Mesenchymal stem cell (in vitro differentiated cells and primary cell): Measurements from ENCODE around the gene SSNA1.

Experiments
- DNase-seq: peaks from one replicate; pipeline ENCODE4 v3.0.0-alpha.2; 2013
- H2AFZ ChIP-seq: one replicate; pipeline ENCODE4 v1.6.1; 2013; ENCODE audit warnings: low read depth, mild to moderate bottlenecking, control low read depth, inconsistent platforms, low read length, moderate library complexity
- H2AK5ac ChIP-seq: 2 replicates; pipeline ENCODE4 v1.6.1; 2013; ENCODE audit warnings: low read length, moderate library complexity, mild to moderate bottlenecking, inconsistent platforms; ENCODE audit not compliant: severe bottlenecking
- H2BK120ac ChIP-seq: one replicate; pipeline ENCODE4 v1.6.1; 2013; ENCODE audit warnings: low read depth, mild to moderate bottlenecking, inconsistent platforms, low read length, moderate library complexity
- H2BK12ac ChIP-seq, 2 experiments: one replicate each; pipeline ENCODE4 v1.6.1; 2013; ENCODE audit warnings: inconsistent platforms in 2 of 2, low read length in 2 of 2, mild to moderate bottlenecking in 2 of 2, moderate library complexity in 2 of 2, control low read depth in 1 of 2
- H2BK15ac ChIP-seq: one replicate; pipeline ENCODE4 v1.6.1; 2013; ENCODE audit warnings: mild to moderate bottlenecking, low read depth, inconsistent platforms; ENCODE audit not compliant: poor library complexity, severe bottlenecking
- H2BK5ac ChIP-seq: 2 replicates; pipeline ENCODE4 v1.6.1; 2013; ENCODE audit warnings: low read depth, mild to moderate bottlenecking, low read length, control low read depth, inconsistent platforms; ENCODE audit not compliant: poor library complexity, severe bottlenecking
- H3K14ac ChIP-seq, 2 experiments: one replicate each; pipeline ENCODE4 v1.6.1; 2013; ENCODE audit warnings: inconsistent platforms in 2 of 2, low read length in 2 of 2, control low read depth in 1 of 2, mild to moderate bottlenecking in 1 of 2, moderate library complexity in 1 of 2
- H3K18ac ChIP-seq, 2 experiments: one replicate each; pipeline ENCODE4 v1.6.1; 2013; ENCODE audit warnings: inconsistent platforms in 2 of 2, low read length in 2 of 2, control low read depth in 1 of 2, low read depth in 1 of 2, mild to moderate bottlenecking in 1 of 2
- H3K23ac ChIP-seq, 2 experiments: one replicate each; pipeline ENCODE4 v1.6.1; 2013; ENCODE audit warnings: inconsistent platforms in 2 of 2, low read length in 2 of 2, mild to moderate bottlenecking in 2 of 2, moderate library complexity in 2 of 2, control low read depth in 1 of 2
- H3K27ac ChIP-seq: 2 replicates; pipeline ENCODE4 v1.5.1; 2013; ENCODE audit warnings: mild to moderate bottlenecking, moderate library complexity, low read length, control low read depth, inconsistent platforms; ENCODE audit not compliant: poor library complexity, severe bottlenecking
- H3K27me3 ChIP-seq, 2 experiments: 2 replicates each; pipeline versions ENCODE4 v1.6.1 to v1.7.0; 2013; ENCODE audit warnings: low read length in 2 of 2, mild to moderate bottlenecking in 2 of 2, moderate library complexity in 2 of 2, control low read depth in 1 of 2, inconsistent platforms in 1 of 2; ENCODE audit not compliant: control insufficient read depth in 1 of 2, insufficient read depth in 1 of 2
- H3K36me3 ChIP-seq, 2 experiments: 2 replicates each; pipeline versions ENCODE4 v1.6.1 to v1.7.0; 2013; ENCODE audit warnings: low read length in 2 of 2, control low read depth in 1 of 2, inconsistent platforms in 1 of 2, low read depth in 1 of 2, mild to moderate bottlenecking in 1 of 2; ENCODE audit not compliant: insufficient read depth in 2 of 2, control insufficient read depth in 1 of 2
- H3K4ac ChIP-seq, 2 experiments: one replicate each; pipeline ENCODE4 v1.6.1; 2013; ENCODE audit warnings: inconsistent platforms in 2 of 2, low read length in 2 of 2, mild to moderate bottlenecking in 2 of 2, moderate library complexity in 2 of 2, control low read depth in 1 of 2, low read depth in 1 of 2
- H3K4me1 ChIP-seq: 2 replicates; pipeline ENCODE4 v1.6.1; 2013; ENCODE audit warnings: low read depth, low read length, control low read depth; ENCODE audit not compliant: control insufficient read depth, insufficient read depth
- H3K4me2 ChIP-seq: 2 replicates; pipeline ENCODE4 v1.6.1; 2013; ENCODE audit warnings: low read length, mild to moderate bottlenecking, inconsistent platforms; ENCODE audit not compliant: poor library complexity, severe bottlenecking
- H3K4me3 ChIP-seq, 2 experiments: 2 replicates each; pipeline versions ENCODE4 v1.5.1 to v1.7.0; 2013; ENCODE audit warnings: low read length in 2 of 2, mild to moderate bottlenecking in 2 of 2, control low read depth in 1 of 2, low read depth in 1 of 2; ENCODE audit not compliant: insufficient read depth in 1 of 2
- H3K79me1 ChIP-seq: replicated peaks from 2 replicates; pipeline ENCODE4 v1.6.1; 2013; ENCODE audit warnings: mild to moderate bottlenecking, control low read depth, low read length, inconsistent platforms; ENCODE audit not compliant: poor library complexity, severe bottlenecking
- H3K9ac ChIP-seq: 2 replicates; pipeline ENCODE4 v1.7.0; 2013; ENCODE audit warnings: mild to moderate bottlenecking, low read length, moderate library complexity
- H3K9me3 ChIP-seq: 2 replicates; pipeline ENCODE4 v1.7.0; 2013; ENCODE audit warnings: mild to moderate bottlenecking, low read length; ENCODE audit not compliant: control insufficient read depth
- H4K8ac ChIP-seq: one replicate; pipeline ENCODE4 v1.6.1; 2013; ENCODE audit warnings: inconsistent platforms, mild to moderate bottlenecking, low read length, moderate library complexity
- H4K91ac ChIP-seq: one replicate; pipeline ENCODE4 v1.6.1; 2013; ENCODE audit warnings: mild to moderate bottlenecking, low read length, inconsistent platforms
- WGBS: methylation state at CpG from one replicate; pipeline ENCODE4 v1.1.7; 2013; ENCODE audit warnings: mixed read lengths; 5-methylcytosine and 5-hydroxymethylcytosine counted together

The SSNA1 gene

DNA sequence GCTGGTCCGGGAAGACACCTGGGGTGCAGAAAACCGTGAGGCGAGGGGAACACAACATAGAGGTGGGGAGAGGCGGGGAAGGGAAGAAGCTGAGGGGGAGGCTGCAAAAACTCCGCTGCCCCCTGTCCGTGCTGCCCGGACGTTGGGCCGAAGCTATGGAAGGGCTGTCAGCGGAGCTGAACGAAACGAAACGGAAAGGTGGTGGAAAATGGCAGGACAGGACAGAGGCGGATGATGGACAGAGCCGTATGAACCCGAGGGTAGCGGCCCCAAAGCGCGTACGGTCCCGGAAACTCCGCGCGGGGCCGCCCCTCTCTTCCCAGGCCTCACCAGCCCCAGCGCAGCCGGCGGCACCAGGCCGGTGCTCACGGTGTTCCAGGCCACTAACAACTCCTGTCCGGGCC lies 388 bp upstream of the SSNA1 start:
- WGBS, result under 1% methylated on average over 28 of the region's 31 CpGs
- peak overlapping the region; percentile 46 to 73 for H3K4ac ChIP-seq

DNA sequence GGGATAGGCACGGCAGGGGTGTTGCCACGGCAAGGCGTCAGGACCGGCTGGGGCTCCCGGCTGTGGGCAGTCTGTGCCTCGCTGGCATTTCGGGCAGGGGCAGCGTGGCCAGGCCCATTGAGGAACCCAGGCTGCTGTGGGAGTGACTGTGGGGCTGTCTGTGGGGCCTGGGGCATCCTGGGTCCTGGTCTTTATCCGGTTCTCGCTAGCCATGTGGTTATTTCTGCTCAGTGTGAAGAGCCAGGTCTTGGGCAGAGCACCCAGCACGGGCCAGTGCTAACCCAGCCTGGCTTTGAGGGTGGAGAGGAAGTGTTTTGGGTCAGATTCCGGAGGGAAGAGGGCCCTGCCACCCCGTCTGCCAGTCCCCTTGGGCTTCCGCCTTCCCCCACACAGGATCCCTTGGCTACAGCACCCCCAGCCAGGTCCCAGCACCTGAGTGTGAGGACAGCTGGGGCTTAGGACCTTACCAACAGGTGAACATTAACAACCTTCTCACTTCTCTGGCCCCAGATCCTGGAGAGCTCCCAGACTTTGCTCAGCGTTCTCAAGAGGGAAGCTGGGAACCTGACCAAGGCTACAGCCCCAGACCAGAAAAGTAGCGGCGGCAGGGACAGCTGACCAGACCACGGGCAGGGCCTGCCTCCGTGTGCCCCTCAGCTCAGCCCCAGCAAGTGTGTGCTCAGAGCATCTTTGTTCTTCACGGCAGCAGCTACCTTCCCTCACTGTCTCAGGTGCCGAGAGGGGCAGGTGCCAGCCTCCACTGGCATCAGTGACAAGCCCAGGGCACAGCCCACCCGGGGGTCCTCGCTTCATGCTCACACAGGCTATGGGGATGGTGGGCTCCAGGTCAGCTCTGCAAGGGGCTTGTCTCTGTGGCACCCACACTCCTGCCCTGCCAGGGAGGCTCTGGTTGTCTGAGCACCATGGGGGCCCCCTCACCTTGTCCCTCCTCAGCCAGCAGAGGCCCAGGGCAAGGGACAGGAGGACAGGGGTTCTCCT lies 1.1 kb downstream of the SSNA1 start:
- H2BK12ac ChIP-seq, result no peak overlapping the region

More for the DNA sequence above, 388 bp upstream of the SSNA1 start:
- Histone ChIP-seq H3K4me3 (peak overlapping the region; percentile 91 to 100), H3K14ac (peak overlapping the region in 1 of 2 experiments; percentile 70), H3K4me1 (peaks cover 43% of the 10 kb centered on the region), H3K9me3 (no peaks in the 10 kb centered on the region), H3K27ac (no peak overlapping the region), H3K36me3 (peaks cover 70 to 75% of the 10 kb centered on the region in 2 experiments), H4K8ac (peak overlapping the region; percentile 99), H3K27me3 (no peaks in the 10 kb centered on the region), H3K23ac (no peak overlapping the region), H2BK5ac (no peak overlapping the region), H2BK15ac (peak overlapping the region; percentile 75), H2BK120ac (no peak overlapping the region), H3K79me1 (peaks cover 62% of the 10 kb centered on the region), H3K18ac (peak overlapping the region; percentile 83 to 87), H4K91ac (peak overlapping the region; percentile 71), H2AK5ac (no peak overlapping the region), H2AFZ (peak overlapping the region; percentile 76), H3K9ac (peak overlapping the region; percentile 96), H3K4me2 (peak overlapping the region; percentile 90), H2BK12ac (no peak overlapping the region)
- no peak for DNase-seq

GRCh38 chr9:137190315-137190856 lies 1.9 kb downstream of the SSNA1 start:
- H3K9me3 ChIP-seq, result no peaks in the 10 kb centered on the region
- no peak overlapping the region for H3K14ac ChIP-seq
- H3K36me3 ChIP-seq, result peaks cover 49 to 64% of the 10 kb centered on the region in 2 experiments
- H3K27ac ChIP-seq, result no peak overlapping the region
- 88% methylated on average over 8 of the region's 9 CpGs for WGBS
- H3K4me1 ChIP-seq, result peaks cover 66% of the 10 kb centered on the region
- no peak overlapping the region for H2BK5ac ChIP-seq
- H2BK12ac ChIP-seq, result no peak overlapping the region
- no peak overlapping the region for H2AK5ac ChIP-seq
- H3K18ac ChIP-seq, result no peak overlapping the region
- no peak overlapping the region for H3K4me2 ChIP-seq
- no peak overlapping the region for H4K91ac ChIP-seq
- H2BK120ac ChIP-seq, result no peak overlapping the region
- H3K9ac ChIP-seq, result peak overlapping the region; percentile 96
- DNase-seq, result no peak
- H3K4me3 ChIP-seq, result peak overlapping the region in 1 of 2 experiments; percentile 100
- H3K27me3 ChIP-seq, result no peaks in the 10 kb centered on the region
- no peak overlapping the region for H3K23ac ChIP-seq
- peaks cover 61% of the 10 kb centered on the region for H3K79me1 ChIP-seq
- no peak overlapping the region for H2AFZ ChIP-seq
- no peak overlapping the region for H3K4ac ChIP-seq
- H4K8ac ChIP-seq, result no peak overlapping the region
- H2BK15ac ChIP-seq, result no peak overlapping the region

More for the DNA sequence above, 1.1 kb downstream of the SSNA1 start:
- no peak for DNase-seq
- Histone ChIP-seq H2BK120ac (no peak overlapping the region), H3K23ac (no peak overlapping the region), H3K36me3 (peaks cover 55 to 64% of the 10 kb centered on the region in 2 experiments), H3K79me1 (peaks cover 65% of the 10 kb centered on the region), H3K4me1 (peaks cover 58% of the 10 kb centered on the region), H3K4ac (peak overlapping the region in 1 of 2 experiments; percentile 2), H2AK5ac (no peak overlapping the region), H3K27ac (peak overlapping the region; percentile 70), H3K9ac (peak overlapping the region; percentile 96), H3K4me3 (peak overlapping the region; percentile 91 to 100), H2BK15ac (no peak overlapping the region), H2AFZ (no peak overlapping the region), H3K18ac (peak overlapping the region in 1 of 2 experiments; percentile 55), H4K91ac (peak overlapping the region; percentile 37), H3K4me2 (peak overlapping the region; percentile 90), H3K14ac (peak overlapping the region in 1 of 2 experiments; percentile 50), H3K27me3 (no peaks in the 10 kb centered on the region), H4K8ac (peak overlapping the region; percentile 7), H2BK5ac (no peak overlapping the region), H3K9me3 (no peaks in the 10 kb centered on the region)
- 53% methylated on average over 23 of the region's 23 CpGs for WGBS

DNA sequence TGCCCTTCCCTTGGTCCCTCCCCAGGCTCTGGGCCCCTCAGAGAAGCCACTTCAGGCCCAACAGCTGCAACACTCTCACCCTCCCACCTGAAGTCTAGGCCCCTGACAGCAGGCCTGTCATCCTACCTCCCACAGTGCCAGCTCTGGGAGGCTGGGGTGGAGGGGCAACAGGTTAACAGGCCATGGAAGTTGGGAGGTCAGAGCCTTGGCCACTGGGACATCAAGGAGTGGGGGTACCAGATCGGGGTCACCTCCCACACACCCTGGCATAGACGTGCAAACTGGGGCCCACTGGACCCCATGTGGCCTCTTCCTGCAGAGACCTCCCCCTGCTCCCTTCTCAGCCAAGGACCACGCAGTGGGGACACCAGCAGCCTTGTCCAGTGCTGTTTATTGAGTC lies 2.8 kb downstream of the SSNA1 start:
- peaks cover 69% of the 10 kb centered on the region for H3K4me1 ChIP-seq
- H3K4me2 ChIP-seq, result no peak overlapping the region
- peak overlapping the region; percentile 2 for H3K9ac ChIP-seq
- no peak overlapping the region for H3K4ac ChIP-seq
- H2BK5ac ChIP-seq, result no peak overlapping the region
- H3K79me1 ChIP-seq, result peaks cover 55% of the 10 kb centered on the region
- H4K8ac ChIP-seq, result no peak overlapping the region
- H2AK5ac ChIP-seq, result no peak overlapping the region
- WGBS, result 89% methylated on average over 3 of the region's 3 CpGs
- no peak for DNase-seq
- no peak overlapping the region for H2BK12ac ChIP-seq
- H3K23ac ChIP-seq, result no peak overlapping the region
- H4K91ac ChIP-seq, result peak overlapping the region; percentile 0
- H3K4me3 ChIP-seq, result no peak overlapping the region
- H3K14ac ChIP-seq, result no peak overlapping the region
- H2BK120ac ChIP-seq, result no peak overlapping the region
- H3K27ac ChIP-seq, result no peak overlapping the region
- no peak overlapping the region for H2BK15ac ChIP-seq
- H3K18ac ChIP-seq, result no peak overlapping the region
- H3K27me3 ChIP-seq, result no peaks in the 10 kb centered on the region
- H3K9me3 ChIP-seq, result no peaks in the 10 kb centered on the region
- H2AFZ ChIP-seq, result no peak overlapping the region
- H3K36me3 ChIP-seq, result peaks cover 41 to 61% of the 10 kb centered on the region in 2 experiments
